Amygdala (tissue), 56 donors: ENCODE measurements around the gene TLR6.
A peak's percentile ranks its signal among the peaks of the same experiment; 100 is the strongest.
"Not testable (repeated sequence)": the region's sequence is repeated elsewhere in the genome, so short reads cannot be mapped to it uniquely, and the experiment has no call there.

Experiments
- DNase-seq, 56 donors: peaks; one replicate each; lab custom pipeline; 2025; lab: John Stamatoyannopoulos, UW

The TLR6 gene

DNA sequence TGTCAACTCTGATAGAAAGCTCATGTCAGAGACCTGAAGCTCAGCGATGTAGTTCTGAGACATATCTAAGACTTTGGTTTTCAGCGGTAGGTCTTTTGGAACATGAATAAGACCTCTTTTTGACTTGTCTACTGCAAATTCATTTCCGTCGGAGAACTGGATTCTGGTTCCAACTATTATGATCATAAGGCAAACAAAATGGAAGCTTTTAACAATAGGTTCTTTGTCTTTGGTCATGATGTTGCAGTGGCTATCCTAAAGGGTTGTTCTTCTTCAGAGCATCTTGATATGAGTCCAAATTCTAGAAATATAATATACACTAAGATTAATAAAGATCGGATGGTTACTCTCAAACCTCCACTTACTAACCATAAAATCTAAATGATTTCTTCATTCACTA, 27.4 kb downstream of the TLR6 start:
- no peak for DNase-seq

DNA sequence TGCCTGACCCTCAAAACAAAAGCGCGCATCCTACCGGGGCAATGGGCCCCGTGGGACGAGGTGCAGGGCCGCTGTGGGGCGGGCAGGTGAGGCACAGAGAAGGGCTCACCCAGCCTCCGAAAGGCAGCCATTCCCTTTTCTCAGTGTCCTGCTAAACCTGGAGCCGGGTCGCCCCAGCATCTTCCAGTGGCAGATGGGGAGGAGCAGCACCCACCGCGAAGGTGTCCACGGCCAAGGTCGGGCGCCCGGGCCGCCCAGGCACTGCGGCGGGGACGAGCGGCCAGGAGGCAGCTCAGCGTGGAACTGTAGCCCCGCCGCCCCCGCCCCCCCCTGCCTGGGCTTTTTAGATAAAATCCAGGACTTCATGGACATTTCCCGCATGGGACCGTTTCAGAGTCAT, 32.9 kb downstream of the TLR6 start:
- DNase-seq, result no peak

DNA sequence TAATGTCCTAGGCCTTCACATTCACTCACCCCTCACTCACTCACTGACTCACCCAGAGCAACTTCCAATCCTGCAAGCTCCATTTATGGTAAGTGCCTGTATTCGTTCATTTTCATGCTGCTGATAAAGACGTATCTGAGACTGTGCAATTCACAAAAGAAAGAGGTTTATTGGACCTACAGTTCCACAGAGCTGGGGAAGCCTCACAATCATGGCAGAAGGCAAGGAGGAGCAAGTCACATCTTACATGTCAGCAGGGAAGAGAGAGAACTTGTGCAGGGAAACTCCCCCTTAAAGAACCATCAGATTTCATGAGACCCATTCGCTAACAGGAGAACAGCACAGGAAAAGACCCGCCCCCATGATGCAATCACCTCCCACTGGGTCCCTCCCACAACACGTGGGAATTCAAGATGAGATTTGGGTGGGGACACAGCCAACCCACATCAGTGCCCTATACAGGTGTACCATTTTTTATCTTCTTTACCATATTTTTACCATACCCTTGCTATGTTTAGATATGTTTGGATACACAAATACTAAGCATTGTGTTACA, 33.8 kb downstream of the TLR6 start:
- no peak for DNase-seq

DNA sequence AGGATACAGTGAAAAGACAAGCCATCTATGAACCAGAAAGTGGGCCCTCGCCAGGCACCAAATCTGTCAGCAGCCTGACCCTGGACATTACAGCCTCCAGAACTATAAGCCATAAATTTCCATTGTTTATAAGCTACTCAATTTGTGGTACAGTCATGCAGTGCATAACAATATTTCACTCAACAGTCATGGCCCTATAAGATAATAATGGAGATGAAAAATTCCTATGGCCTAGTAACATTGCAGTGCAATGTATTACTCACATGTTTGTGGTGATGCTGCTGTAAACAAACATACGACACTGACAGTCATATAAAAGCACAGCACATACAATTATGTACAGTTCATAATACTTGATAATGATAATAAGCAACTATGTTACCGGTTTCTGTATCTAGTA, 34.9 kb downstream of the TLR6 start:
- no peak for DNase-seq

DNA sequence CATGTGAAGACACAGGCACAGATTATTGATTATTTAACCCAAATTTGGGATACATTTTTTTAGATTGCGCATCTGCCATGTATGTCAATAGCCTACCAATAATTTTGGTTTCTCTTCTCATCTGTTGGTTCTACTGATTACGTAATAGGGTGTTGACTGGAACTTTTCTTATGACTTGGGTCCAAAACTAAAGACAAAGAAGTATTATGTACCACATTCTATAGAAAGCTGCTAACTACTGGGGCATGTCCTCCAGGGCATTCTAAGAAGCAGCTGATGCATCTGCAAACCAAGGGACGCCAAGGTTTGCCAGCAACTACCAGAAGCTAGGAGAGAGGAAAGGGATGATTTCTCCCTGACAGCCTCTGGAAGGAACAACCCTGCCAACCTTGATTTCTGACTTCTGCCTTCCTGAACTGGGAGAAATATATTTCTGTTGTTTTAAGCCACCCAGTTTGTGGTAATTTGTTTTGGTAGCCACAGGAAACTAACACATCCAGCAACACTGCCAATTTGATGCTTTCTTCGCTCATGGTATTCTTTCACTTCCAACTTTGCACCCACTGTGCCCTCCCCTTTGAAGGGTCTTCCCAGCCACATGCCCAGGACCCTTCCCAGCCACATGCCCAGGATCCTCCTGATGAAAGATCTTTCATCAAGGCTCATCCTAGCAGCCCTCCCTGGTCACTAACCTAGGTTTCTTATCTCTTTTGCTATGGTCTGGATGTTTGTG, 36.1 kb downstream of the TLR6 start:
- no peak for DNase-seq

DNA sequence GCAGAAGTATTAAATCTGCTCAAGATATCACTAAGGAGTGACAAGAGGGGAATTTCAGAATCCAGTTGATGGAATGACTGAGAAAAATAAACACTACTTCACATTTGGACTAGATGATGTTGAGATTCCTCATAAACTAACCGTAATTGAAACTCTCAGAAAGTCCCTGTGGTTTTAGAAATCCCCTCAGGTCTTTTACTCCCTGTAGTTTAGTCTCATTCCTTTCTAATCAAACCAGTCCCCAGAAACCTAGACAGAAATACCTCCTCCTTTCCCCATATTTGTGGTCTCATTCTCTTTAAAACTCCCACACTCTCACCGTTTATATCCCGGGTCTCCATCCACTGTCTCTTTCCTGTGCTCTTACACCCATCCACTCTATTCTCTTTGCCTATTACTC, 37.0 kb downstream of the TLR6 start:
- no peak for DNase-seq

DNA sequence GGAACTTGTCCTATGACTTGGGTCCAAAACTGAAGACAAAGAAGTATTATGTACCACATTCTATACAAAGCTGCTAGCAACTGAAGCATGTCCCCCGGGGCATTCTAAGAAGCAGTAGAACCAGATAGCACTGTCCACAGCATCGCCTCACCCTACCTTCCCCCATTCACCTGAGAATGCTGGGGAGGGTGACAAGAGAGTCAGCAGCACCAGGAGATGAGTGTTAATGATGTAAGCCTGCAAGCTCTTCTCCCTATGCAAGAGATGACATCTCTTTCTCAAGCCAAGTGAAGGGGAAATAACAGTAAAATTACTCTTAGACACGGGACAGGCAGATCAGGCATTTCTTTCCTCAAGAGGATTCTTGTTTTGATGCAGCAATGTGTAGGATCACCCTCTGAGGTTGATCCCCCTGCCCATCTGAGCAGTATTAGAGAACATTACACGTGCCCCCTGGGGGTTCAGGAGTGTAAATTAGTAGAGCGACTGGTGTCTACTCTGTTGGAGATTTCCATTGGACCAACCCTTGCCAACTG, 38.1 kb downstream of the TLR6 start:
- no peak for DNase-seq

DNA sequence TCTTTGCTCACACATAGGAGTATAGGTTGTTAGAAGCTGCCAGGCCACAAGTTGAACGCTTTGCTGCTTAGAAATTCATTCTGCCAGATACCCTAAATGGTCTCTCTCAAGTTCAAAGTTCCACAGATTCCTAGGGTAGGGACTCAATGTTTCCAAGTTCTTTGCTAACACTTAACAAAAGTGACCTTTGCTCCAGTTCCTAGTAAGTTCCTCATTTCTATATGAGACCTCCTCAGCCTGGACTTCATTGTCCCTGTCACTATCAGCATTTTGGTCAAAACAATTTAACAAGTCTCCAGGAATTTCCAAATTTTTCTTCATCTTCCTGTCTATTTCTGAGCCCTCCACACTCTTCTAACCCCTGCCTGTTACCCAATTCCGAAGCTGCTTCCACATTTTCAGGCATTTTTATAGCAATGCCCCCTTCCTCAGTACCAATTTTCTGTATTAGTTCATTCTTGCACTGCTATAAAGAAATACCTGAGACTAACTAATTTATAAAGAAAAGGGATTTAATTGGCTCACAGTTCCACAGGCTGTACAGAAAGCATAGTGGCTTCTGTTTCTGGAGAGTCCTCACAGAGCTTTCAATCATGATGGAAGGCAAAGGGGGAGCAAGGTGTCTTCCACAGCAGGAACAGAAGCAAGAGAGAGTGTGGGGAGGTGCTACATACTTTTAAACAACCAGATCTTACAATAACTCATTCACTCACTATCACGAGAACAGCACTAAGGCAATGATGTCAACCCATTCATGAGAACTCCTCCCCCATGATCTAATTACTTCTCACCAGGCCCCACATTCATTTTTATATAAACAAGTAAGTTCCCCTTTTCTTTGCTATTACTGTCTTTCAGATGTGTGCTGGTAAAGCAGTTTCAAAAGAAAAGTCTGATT, 40.5 kb downstream of the TLR6 start:
- DNase-seq, result no peak

DNA sequence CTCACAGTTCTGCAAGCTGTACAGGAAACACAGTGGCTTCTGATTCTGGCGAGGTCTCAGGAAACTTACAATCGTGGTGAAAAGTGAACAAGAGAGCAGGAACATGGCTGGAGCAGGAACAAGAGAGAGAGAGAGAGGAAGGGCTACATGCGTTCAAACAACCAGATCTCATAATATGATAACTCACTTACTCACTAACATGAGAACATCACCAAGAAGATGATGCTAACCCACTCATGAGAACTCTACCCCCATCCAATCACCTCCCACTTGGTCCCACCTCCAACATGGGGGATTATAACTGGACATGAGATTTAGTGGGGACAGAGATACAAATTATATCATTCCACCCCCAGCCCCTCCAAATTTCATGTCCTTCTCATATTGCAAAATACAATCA, 42.2 kb downstream of the TLR6 start:
- no peak for DNase-seq

DNA sequence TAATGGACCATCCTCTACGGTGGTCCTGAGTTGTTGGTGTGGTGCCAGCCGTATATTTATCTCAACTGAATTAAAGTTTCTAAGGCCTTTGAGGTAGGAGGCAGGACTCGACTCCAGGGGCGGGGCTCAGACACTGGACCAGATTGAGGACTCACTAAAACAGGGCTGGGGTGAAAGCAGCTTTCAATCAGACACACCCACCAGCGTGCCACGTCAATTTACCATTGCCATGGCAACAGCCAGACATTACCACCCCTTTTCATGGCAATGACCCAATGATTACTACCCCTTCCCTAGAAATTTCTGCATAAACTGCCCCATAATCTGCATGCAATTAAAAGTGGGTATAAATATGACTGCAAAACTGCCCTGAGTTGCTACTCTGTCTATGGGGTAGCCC, 45.3 kb downstream of the TLR6 start:
- no peak for DNase-seq

DNA sequence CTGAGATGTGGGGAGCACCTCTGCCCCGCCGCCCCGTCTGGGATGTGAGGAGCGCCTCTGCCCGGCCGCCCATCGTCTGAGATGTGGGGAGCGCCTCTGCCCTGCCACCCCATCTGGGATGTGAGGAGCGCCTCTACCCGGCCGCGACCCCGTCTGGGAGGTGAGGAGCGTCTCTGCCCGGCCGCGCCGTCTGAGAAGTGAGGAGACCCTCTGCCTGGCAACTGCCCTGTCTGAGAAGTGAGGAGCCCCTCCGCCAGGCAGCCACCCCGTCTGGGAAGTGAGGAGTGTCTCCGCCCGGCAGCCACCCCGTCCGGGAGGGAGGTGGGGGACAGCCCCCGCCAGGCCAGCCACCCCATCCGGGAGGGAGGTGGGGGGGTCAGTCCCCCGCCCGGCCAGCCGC, 49.2 kb downstream of the TLR6 start:
- not testable (repeated sequence) for DNase-seq

DNA sequence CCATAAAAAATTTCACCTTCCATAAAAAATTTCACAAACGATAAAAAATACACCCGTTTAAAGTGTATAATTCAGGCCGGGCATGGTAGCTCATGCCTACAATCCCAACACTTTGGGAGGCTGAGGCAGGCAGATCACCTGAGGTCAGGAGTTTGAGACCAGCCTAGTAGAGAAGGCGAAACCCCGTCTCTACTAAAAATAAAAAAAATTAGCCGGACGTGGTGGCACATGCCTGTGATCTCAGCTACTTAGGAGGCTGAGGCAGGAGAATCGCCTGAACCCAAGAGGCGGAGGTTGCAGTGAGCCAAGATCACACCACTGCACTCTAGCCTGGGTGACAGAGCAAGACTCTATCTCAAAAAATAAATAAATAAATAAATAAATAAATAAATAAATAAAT, 50.4 kb downstream of the TLR6 start:
- not testable (repeated sequence) for DNase-seq

DNA sequence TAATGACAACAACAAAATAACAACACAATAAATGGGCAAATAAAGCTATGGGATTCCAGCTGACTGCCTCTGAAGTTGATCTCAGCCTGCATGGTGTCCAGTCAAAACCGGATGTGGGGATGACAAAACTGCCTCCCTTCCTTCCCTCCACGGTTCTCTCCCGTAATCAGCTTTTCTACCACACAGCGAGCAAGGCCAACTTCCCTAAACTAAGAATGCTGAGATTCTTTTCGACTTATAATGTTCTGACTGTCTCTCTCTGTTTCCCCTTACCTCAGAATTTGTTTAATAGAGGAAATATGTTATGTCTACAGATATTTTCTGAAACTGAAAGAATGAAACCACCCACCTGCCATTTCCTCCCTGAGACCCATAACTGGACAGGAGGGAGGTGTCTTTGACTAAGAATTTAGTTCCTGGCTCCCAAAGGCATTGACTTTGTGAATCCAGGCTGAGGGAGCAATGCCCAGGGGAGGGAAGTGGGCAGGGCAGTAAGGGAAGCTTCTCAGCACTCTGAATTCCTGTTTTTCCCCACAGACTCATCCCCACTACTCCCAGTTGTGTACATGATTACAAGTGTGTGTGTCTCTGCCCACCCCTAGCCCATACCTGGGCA, 51.0 kb downstream of the TLR6 start:
- peak in 10 of 56 donors; percentile 1 to 55 (median 9) for DNase-seq

DNA sequence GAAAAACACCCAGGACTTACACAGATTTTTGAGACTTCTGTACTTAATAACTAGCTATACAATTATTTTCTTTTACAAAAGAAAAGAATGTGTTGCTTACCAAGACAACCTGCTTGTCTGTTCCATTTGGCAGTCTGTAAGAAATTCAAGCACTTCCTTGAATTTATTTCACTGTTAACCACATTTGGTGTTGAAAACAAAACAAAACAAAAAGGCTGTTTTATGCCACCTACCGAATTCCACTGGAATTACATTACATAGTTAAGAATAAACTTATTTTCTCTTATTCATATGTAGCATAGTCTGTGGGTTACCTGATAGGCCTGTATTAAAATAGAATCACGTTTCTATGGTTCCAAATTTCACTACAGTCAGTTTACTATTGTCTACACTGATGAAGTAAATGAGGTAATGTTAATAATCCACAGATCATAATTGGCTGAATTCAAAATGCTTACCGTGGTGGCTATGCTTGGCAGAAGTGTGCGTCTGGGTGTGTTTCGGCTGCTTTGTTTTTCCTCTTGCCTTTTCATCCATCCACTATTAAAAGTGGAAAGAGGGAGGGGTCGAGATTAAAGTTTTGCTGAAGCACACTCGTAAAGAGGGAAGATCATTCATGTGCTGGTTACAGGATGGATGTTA, 51.8 kb downstream of the TLR6 start, which contains the start of gene TLR1:
TSS of gene TLR1 (minus strand) at position 138 of the 642 bp plus-strand sequence. CDS start 5,960 bp downstream, outside the sequence.
- peak in 2 of 56 donors; percentile 0 to 21 for DNase-seq

DNA sequence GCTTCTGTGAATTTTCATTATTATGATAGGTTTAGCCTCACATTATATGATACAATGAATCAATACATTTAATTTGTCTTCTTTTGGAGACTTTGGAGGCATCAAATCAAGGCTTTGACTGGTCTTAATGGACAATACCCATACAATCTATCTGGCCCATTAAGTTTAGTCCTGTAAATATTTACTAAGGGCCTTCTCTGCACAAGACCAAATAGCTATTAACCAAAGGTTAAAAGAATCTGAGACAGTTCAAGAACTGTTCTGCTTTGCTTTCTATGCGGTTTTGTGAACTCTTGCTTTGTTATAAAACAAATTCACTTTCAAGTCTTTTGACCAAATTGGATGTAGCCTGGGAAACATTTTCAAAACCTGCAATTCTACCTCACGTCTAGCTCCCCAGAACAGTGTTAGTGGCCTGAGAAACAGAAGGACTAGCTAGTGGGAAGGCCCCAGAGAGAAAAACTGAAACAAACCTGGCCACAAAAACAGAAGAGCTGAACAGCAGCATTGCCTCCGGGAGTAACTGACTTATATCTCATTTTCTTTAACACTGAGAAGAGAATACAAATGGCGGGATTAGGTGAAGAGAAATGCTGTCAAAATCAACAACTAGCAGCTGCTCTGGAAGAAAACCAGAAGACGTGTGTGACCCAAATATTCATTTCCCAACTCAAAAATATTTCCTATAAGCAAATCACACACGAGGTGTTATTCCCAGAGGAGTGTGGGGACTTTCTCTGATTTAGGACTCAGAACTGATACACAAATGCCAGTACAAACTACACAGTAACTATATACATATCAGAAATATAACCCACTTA, 52.6 kb downstream of the TLR6 start:
- DNase-seq, result peak in 1 of 56 donors; percentile 17

DNA sequence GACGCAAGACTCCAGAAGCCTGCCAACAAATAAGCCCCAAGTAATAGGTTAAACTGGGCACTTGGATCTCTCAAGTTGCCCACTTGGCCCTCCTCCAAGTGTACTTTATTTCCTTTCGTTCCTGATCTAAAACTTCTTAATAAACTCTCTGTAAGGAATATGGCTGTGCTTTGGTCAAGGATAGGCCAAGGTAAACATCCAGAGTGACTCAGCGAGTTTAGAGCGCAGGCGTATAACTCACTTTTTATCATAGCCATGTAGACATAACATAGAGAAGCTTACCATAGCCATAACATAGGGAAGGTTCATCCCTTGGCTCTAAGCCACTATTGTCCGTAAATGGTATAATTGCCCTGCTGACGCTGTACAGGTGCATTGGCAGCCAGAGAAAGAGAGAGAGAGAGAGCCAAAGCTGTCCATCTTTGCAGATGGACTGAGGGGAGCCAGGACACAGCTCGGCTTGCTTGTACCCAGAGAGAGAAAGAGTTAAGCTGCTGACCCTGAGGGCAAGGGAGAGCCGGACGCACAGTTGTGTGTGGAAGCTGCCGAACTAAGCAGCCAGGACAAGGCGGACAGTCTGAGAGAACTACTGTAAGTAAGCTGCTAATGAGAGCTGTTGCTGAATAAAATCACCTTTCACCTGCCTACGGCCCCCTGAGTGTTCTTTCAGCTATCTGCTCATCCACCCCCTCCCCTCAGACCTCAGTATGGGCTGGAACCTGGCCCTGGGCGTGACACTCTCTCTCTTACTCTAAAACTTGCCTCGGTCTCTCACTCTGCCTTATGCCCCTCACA, 53.9 kb downstream of the TLR6 start:
- no peak for DNase-seq

DNA sequence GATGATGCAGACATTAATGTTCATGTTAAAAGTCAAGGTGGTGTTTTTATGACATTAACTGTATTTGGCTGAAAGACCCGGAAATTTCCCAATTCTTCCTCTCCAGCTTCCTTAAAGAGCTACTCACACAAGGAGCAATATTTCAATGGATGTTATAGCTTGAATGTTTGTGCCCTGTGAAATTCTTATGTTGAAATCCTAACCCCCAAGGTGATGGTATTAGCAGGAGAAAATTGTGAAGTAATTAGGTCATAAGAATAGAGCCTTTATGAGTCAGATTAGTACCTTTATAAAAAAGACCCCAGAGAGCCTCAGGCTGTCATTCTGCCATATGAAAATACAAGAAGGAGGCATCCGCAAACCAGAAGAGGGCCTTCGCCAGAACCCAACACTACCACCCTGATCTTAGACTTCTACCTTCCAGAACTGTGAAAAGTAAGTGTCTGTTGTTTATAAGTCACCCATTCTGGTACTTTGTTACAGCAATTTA, 55.6 kb downstream of the TLR6 start:
- DNase-seq, result no peak

DNA sequence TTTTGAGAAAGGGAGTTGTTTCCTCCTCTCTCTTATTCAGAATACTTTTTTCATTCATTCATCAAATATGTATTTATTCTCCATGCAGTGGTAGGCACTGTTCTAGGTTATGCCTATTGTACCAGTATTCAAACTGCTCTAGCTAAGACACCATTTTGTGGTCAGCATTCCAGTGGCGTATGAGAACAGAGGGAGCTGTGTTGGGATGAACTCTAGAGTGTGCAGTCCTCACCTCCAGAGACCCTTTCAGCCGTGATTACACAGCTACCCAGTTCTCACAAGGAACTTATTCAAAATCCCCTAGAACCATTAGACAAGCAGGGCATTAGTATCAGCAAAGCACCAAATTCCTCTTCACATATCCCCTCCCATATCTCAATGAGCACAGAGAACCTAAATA, 56.3 kb downstream of the TLR6 start:
- no peak for DNase-seq
